Peyer's patch (tissue), 4 donors: Measurements from ENCODE around the gene SIRPB1.

ENCODE experiments used
- CTCF ChIP-seq, 6 experiments: fragments of 450-650 bp in 4 of 6; fragments of 200-600 bp in 2 of 6; sonication (generic) in 1 of 6; IDR thresholded peaks; one replicate each; pipeline ENCODE4 v1.5.1; 2017 to 2019; ENCODE audit warnings: antibody characterized with exemption in 6 of 6, mild to moderate bottlenecking in 3 of 6, moderate library complexity in 1 of 6
- POLR2A ChIP-seq, 2 donors: fragments of 450-650 bp; IDR thresholded peaks; one replicate each; pipeline ENCODE4 v1.5.1; 2017; ENCODE audit warnings: antibody characterized with exemption in 2 of 2, mild to moderate bottlenecking in 2 of 2, moderate library complexity in 2 of 2

GRCh38 chr20:1630186-1630585, 10.4 kb upstream of the SIRPB1 start:
- no peak for TF ChIP-seq CTCF (IDR thresholded peaks at IDR 0.05)
- TF ChIP-seq POLR2A (IDR thresholded peaks at IDR 0.05), result no peak
